HG02759 (cell line): ENCODE measurements around the gene VWA3B.
"Not testable (repeated sequence)": the region's sequence is repeated elsewhere in the genome, so short reads cannot be mapped to it uniquely, and the experiment has no call there.

Source experiments
- ATAC-seq: cut with Tn5 transposase; IDR thresholded peaks from one replicate; pipeline ENCODE4 v1.9.1; 2021; ENCODE audit warnings: mild to moderate bottlenecking, moderate library complexity; ENCODE audit not compliant: unreplicated experiment

VWA3B gene

GRCh38 chr2:98242003-98242402 is 155.0 kb downstream of the VWA3B start:
- no peak for ATAC-seq

DNA sequence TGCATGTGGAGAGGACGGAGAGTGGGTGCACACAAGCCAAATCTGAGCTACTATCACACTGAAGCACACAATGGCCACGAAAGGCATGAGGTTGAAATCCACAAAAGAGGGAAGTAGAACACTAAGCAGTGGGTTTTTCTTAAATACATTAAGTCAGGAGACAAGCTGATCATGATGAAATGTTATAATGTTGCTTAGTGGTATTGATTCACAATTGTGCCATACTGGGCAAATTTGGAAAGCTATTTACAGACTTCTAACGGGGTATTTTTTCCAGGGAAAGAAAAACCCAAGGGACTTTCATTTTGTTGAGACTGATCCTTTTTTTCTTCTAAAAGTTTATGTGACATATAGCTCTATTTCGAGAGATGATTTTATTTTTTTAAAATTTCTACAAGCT is 158.5 kb downstream of the VWA3B start:
- ATAC-seq: no peak

- ATAC-seq: no peak
Observed at GRCh38 chr2:98247383-98247782, 160.4 kb downstream of the VWA3B start.

GRCh38 chr2:98252038-98252773 is 165.2 kb downstream of the VWA3B start:
- ATAC-seq: no peak

DNA sequence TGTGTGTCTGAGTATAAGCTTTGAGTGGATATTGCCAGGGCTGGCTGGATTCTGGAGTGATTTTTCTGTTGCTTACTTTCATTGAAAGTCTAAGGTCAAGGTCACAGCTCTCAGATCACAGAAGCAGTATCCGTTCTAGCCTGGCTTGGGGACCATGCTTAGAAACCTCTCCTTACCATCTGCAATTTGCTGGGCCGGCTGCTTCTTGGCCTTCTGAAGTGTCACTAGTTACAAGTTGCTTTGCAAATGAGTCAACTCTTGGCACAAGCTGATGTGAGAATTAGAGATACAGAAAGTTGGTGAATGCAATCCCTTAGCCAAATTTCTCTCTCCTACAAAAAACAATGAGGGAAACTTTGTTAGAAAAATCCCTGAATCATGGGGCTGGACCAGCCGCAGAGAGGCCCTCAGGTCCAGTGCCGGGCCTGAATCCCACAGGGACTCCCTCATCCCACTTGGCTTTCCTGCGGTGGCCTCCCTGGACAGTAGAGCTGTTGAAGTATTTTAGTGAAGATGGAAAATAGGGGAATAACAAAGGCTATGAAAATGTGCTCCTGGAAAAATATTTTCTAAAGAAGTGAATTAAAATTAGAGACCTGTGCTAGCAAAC is 166.6 kb downstream of the VWA3B start:
- ATAC-seq: no peak

- no peak for ATAC-seq
Observed at GRCh38 chr2:98254504-98255059, 167.6 kb downstream of the VWA3B start.

GRCh38 chr2:98258906-98259305 is 171.9 kb downstream of the VWA3B start:
- no peak for ATAC-seq

- ATAC-seq: no peak
Observed at GRCh38 chr2:98263362-98263761, 176.4 kb downstream of the VWA3B start.

DNA sequence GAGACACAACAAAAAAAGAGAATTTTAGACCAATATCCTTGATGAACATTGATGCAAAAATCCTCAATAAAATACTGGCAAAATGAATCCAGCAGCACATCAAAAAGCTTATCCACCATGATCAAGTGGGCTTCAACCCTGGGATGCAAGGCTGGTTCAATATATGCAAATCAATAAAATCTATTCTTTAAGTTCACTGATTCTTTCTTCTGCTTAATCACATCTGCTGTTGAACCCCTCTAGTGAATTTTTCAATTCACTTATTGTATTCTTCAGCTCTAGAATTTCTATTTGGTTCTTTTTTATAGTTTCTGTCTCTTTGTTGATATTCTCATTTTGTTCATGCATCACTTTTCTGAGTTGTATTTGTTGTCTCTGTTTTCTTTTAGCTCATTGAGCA is 181.3 kb downstream of the VWA3B start:
- ATAC-seq: not testable (repeated sequence)

GRCh38 chr2:98269274-98269673 is 182.3 kb downstream of the VWA3B start:
- ATAC-seq: no peak

DNA sequence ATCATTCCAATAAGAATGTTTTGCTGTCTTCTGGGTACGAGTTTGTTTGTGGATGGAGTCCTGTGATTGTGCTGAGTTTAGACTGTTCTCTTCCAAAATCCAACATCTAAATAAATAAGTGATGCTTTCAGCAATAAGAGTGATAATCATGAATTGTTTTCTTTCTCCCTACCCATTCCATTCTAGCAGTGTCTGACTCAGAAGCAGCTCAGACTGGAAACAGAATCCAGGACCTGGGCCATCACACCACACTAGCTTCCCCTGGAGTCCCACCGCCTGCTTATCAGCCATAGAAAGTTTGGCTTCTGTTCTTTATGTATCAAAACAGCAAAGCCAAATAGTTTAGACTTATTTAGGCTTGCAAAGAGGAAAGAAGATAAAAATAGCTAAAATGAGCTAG is 182.9 kb downstream of the VWA3B start:
- ATAC-seq: no peak

DNA sequence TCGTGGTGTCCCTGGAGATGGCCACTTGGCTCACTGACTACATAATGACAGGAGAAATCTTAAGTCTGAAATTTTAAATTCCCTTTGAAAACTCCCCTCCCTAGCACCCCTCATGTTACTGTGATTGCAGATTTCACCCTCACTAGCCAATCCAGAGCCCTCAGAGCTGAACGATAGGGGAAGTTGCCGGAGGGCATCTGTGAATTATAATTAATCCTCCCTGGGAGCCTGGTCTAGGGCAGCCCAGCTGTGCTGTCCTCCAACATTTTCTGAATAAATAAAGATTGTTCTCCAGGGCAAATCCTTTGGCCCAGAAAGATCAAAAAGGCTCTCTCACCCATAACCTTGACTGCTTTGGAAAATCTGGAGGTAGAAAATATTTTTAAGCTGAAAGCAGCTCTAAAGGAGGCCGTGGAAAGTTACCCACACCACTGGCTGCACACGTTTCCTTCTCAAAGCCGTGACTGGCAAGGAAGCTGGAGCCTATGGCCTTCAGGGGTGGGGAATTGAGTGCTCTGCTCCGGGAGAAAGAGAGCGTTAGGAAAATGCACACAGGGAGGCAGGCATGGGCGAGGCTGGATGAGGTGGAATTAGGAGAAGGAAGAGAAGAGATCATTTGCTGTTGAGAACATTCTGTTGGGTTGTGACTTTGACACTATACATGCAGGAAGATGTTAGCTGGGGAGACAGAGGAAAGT is 190.3 kb downstream of the VWA3B start:
- no peak for ATAC-seq

- ATAC-seq: no peak
Observed at GRCh38 chr2:98278074-98278473, 191.1 kb downstream of the VWA3B start.

- peak; percentile 60 for ATAC-seq
Observed at GRCh38 chr2:98280376-98281102, 193.6 kb downstream of the VWA3B start.

GRCh38 chr2:98281607-98282006 is 194.6 kb downstream of the VWA3B start:
- no peak for ATAC-seq

DNA sequence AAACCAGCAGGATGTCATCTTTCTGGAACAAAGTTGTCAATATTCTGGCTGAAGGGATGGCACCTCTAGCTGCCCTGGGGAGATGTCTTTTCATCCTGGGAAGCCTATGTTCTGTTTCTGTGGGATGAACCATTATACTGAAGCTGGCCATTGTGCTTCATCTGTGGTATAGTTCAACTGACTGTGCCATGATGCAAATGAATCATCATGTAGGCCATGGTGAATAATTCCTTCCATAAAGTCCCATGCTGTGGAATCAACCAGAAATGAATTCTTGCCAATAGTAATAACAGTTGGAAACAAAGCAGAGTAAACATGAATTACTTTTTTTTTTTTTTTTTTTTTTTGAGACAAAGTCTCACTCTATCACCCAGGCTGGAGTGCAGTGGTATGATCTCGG is 195.1 kb downstream of the VWA3B start:
- ATAC-seq: no peak

DNA sequence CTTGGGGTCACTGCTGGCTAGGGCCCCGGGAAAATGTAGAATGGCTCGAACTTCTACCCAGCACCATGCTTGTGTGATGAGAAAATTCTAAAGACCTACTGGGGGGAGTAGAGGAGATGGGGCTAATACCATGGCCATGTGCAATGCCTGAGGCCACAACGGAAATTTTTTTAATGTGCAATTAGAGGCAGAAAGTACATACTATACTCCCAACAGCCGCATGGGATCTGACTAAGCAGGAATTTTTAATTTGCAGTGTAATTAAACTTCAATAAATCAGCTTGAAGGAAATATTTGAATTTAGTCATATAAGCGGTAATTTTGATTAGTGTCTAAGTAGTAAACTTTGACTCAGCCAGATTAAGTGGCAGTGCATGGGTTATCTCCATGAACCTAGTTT is 206.1 kb downstream of the VWA3B start:
- no peak for ATAC-seq

DNA sequence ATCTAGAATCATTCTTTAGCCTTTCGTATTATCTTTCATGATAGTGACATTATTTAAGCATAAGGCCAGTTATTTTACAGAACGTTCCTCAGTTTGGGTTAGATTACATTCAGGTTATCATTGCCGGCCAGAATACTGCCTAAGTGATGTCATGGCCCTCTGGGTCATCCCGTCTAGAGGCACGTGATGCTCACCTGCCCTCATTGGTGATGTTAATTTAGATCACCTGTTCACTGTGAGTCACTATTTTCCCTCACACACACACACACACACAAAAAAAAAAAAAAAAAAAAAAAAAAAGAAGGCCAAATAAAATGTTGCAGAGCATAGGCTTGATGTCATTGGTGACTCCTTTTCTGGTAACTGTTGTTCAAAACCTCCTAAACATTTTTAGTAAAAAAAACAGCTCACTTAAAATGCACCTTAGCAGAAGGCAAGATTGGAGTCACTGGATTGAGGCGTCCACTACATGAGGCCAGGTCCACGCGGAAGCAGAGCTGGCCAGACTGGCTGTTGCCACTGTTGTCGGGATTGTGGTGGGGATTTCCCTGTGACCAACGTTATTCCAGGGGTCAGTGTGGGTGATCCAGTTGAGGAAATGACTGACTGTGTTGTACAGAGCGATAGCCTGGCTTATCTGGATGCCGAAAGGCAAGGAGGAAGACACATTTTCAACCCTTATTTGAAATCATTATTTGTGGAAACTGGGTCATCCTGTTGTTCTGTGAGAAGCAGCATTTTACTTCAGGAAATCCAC is 207.1 kb downstream of the VWA3B start:
- ATAC-seq: no peak

- ATAC-seq: no peak
Observed at GRCh38 chr2:98294711-98295110, 207.7 kb downstream of the VWA3B start.

DNA sequence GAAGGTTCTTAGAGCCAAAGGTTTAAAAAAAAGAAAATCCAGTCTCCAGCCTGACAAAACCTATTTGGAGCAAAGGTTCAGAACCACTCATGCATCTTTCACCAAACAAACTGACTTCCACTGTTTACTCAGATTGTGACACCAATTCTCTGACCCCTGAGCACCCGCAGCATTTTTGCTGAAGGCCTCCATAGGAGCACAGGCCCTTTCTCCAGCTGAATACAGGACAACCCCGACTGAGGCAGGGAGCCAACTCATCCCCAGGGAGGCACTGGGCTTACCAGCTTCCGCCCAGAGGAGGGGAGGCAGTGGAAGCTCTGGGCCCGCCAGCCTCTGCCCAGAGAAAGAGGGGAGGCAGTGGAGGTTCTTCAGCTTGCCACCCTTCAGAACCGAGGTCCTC is 208.3 kb downstream of the VWA3B start:
- ATAC-seq: no peak
